Left lung (tissue), 10 donors: Measurements from ENCODE around the gene BBS2. TPM values are rescaled to one million over a fixed set of nuclear protein-coding genes. Genes with fewer than 3 reads are reported as not detected.

Experiments used
- ATAC-seq: fragments of 200-7000 bp; cut with Tn5 transposase; one replicate; pipeline ENCODE4 v1.9.1; 2020; ENCODE audit warnings: moderate library complexity
- DNase-seq, 4 donors: peaks; one replicate each; pipeline ENCODE4 v3.0.0-alpha.2; 2013 to 2020
- H3K27ac ChIP-seq, 2 donors: fragments of 200-600 bp; sonication (generic) in 1 of 2; one replicate each; pipeline versions ENCODE4 v1.5.0 to v1.8.0; 2020 to 2021
- H3K27me3 ChIP-seq, 2 donors: fragments of 200-600 bp; sonication (generic) in 1 of 2; one replicate each; pipeline versions ENCODE4 v1.5.0 to v1.8.0; 2020 to 2021
- H3K36me3 ChIP-seq, 2 donors: fragments of 200-600 bp; sonication (generic) in 1 of 2; one replicate each; pipeline versions ENCODE4 v1.5.0 to v1.8.0; 2020 to 2021
- H3K4me1 ChIP-seq, 2 donors: fragments of 200-600 bp; one replicate each; pipeline ENCODE4 v1.8.0; 2021
- H3K4me3 ChIP-seq, 2 donors: fragments of 200-600 bp; sonication (generic) in 1 of 2; one replicate each; pipeline versions ENCODE4 v1.5.0 to v1.8.0; 2020 to 2021; ENCODE audit warnings: mild to moderate bottlenecking in 1 of 2
- H3K9me3 ChIP-seq, 2 donors: fragments of 200-600 bp; sonication (generic) in 1 of 2; one replicate each; pipeline versions ENCODE4 v1.5.0 to v1.8.0; 2020 to 2021
- CTCF ChIP-seq, 2 donors: fragments of 200-600 bp; sonication (generic) in 1 of 2; IDR thresholded peaks; one replicate each; pipeline versions ENCODE4 v1.5.0 to v1.8.0; 2021; ENCODE audit warnings: antibody characterized with exemption in 2 of 2
- intact Hi-C, 2 donors: fragments of 100-400 bp; cut with DNase I; formaldehyde crosslinking; loops; one replicate each; pipeline versions ENCODE4 v1.11.2 to v1.14.2; 2022
- polyA plus RNA-seq, 6 donors: library from polyadenylated mRNA; unstranded; fragments of 120-200 nt; gene quantifications; one replicate each; pipeline ENCODE4 v1.2.1, GENCODE V29; 2013; ENCODE audit not compliant: insufficient read length in 6 of 6
- total RNA-seq, 2 donors: library from RNA; stranded (reverse); fragmentation: NEBNext Ultra II Directional; extraction: Animal tissue kit (Norgen Biotek cat#: 25700); gene quantifications; one replicate each; pipeline ENCODE4 v1.2.1, GENCODE V29; 2021
- donor health status: DM: no; HTN: yes; CAD: no.
- donor health status: DM: no; HTN: no; CAD: no.

Gene BBS2
- total and polyA plus RNA-seq, 8 donors = 23.9 to 109 (median 81.8) TPM

- no peak for ATAC-seq
- no peak for TF ChIP-seq CTCF (IDR thresholded peaks at IDR 0.05)
These were observed 30.0 kb upstream of the BBS2 start for GRCh38 chr16:56549744-56550385.

GRCh38 chr16:56549161-56549560 is 29.3 kb upstream of the BBS2 start:
- Histone ChIP-seq H3K36me3 (no peaks in the 10 kb centered on the region), H3K27me3 (no peaks in the 10 kb centered on the region), H3K4me1 (peaks cover 0 to 11% of the 10 kb centered on the region in 2 donors), H3K9me3 (no peaks in the 10 kb centered on the region), H3K4me3 (no peak overlapping the region), H3K27ac (no peak overlapping the region)
- ATAC-seq = no peak
- intact Hi-C loops = no loop called here
- no peak for TF ChIP-seq CTCF (IDR thresholded peaks at IDR 0.05)
- DNase-seq = no peak

More at GRCh38 chr16:56549744-56550385, 30.0 kb upstream of the BBS2 start:
- H3K9me3 ChIP-seq = no peaks in the 10 kb centered on the region
- H3K27ac ChIP-seq = no peak overlapping the region
- no peak overlapping the region for H3K4me3 ChIP-seq
- no peaks in the 10 kb centered on the region for H3K36me3 ChIP-seq
- peaks cover 0 to 11% of the 10 kb centered on the region in 2 donors for H3K4me1 ChIP-seq
- no peak for DNase-seq
- intact Hi-C loops = no loop called here
- H3K27me3 ChIP-seq = no peaks in the 10 kb centered on the region

- Histone ChIP-seq H3K27ac (no peak overlapping the region), H3K9me3 (no peaks in the 10 kb centered on the region), H3K36me3 (no peaks in the 10 kb centered on the region), H3K4me1 (peaks cover 0 to 11% of the 10 kb centered on the region in 2 donors), H3K27me3 (no peaks in the 10 kb centered on the region), H3K4me3 (no peak overlapping the region)
- intact Hi-C loops = no loop called here
- DNase-seq = no peak
- TF ChIP-seq CTCF (IDR thresholded peaks at IDR 0.05) = no peak
- no peak for ATAC-seq
These were observed 28.2 kb upstream of the BBS2 start for GRCh38 chr16:56547949-56548567.

- DNase-seq = no peak
- Histone ChIP-seq H3K4me3 (no peak overlapping the region), H3K4me1 (peaks cover 0 to 11% of the 10 kb centered on the region in 2 donors), H3K36me3 (no peaks in the 10 kb centered on the region), H3K9me3 (no peaks in the 10 kb centered on the region), H3K27me3 (no peaks in the 10 kb centered on the region), H3K27ac (no peak overlapping the region)
- TF ChIP-seq CTCF (IDR thresholded peaks at IDR 0.05) = no peak
- ATAC-seq = no peak
- intact Hi-C loops = no loop called here
These were observed 27.5 kb upstream of the BBS2 start for GRCh38 chr16:56547120-56547948.

GRCh38 chr16:56542039-56542438 is 22.2 kb upstream of the BBS2 start:
- Histone ChIP-seq H3K4me3 (no peak overlapping the region), H3K9me3 (no peaks in the 10 kb centered on the region), H3K4me1 (no peaks in the 10 kb centered on the region), H3K36me3 (no peaks in the 10 kb centered on the region), H3K27ac (no peak overlapping the region), H3K27me3 (no peaks in the 10 kb centered on the region)
- DNase-seq (no peak), ATAC-seq (no peak)
- no peak for TF ChIP-seq CTCF (IDR thresholded peaks at IDR 0.05)
- intact Hi-C loops = no loop called here
